IMR-90 (cell line): Measurements from ENCODE around the gene CWF19L1. TPM values are rescaled to one million over a fixed set of nuclear protein-coding genes. Genes with fewer than 3 reads are reported as not detected.

Experiments used
- ATAC-seq: fragments of 200-7000 bp; cut with Tn5 transposase; 2 replicates; pipeline ENCODE4 v1.9.1; 2020; ENCODE audit warnings: low read depth, mild to moderate bottlenecking, moderate library complexity
- BruUV-seq: library from RNA; stranded (reverse); fragments of 400-500 nt; replicated peaks from 2 replicates; lab custom pipeline; 2021; lab: Mats Ljungman, UMichigan
- CTCF ChIA-PET: fragments of 300-600 bp; formaldehyde crosslinking; extraction: SDS; loops from one replicate; lab custom pipeline; 2021; ENCODE audit warnings: antibody characterized with exemption; lab: Yijun Ruan, JAX
- POLR2A ChIA-PET: fragments of 300-600 bp; sonication (Branson Sonifier 250); formaldehyde crosslinking; loops from one replicate; lab custom pipeline; 2022; ENCODE audit warnings: antibody characterized with exemption; ENCODE audit not compliant: unreplicated experiment; lab: Charles Lee
- DNase-seq: peaks from one replicate; pipeline ENCODE4 v3.0.0; 2013
- H2AFZ ChIP-seq: replicated peaks from 2 replicates; pipeline ENCODE3; 2013; ENCODE audit warnings: low read length, mild to moderate bottlenecking; ENCODE audit not compliant: poor library complexity
- H2AK5ac ChIP-seq: 2 replicates; pipeline ENCODE4 v1.6.1; 2013; ENCODE audit warnings: low read depth, low read length, inconsistent platforms
- H2AK9ac ChIP-seq: replicated peaks from 2 replicates; pipeline ENCODE3; 2013; ENCODE audit warnings: mild to moderate bottlenecking, low read depth, low read length, moderate library complexity; ENCODE audit not compliant: poor library complexity
- H2BK120ac ChIP-seq: 2 replicates; pipeline ENCODE4 v1.6.1; 2013; ENCODE audit warnings: low read depth, low read length, inconsistent platforms
- H2BK15ac ChIP-seq: 3 replicates; pipeline ENCODE4 v1.6.1; 2013; ENCODE audit warnings: low read depth, low read length, inconsistent platforms
- H2BK20ac ChIP-seq: 2 replicates; pipeline ENCODE4 v1.6.1; 2013; ENCODE audit warnings: low read depth, mild to moderate bottlenecking, inconsistent platforms, low read length, moderate library complexity
- H2BK5ac ChIP-seq: 2 replicates; pipeline ENCODE4 v1.6.1; 2013; ENCODE audit warnings: mild to moderate bottlenecking, low read depth, low read length, inconsistent platforms; ENCODE audit not compliant: poor library complexity, severe bottlenecking
- H3K14ac ChIP-seq: replicated peaks from 2 replicates; pipeline ENCODE4 v1.6.1; 2013; ENCODE audit warnings: low read depth, low read length, inconsistent platforms
- H3K18ac ChIP-seq: 2 replicates; pipeline ENCODE4 v1.6.1; 2013; ENCODE audit warnings: low read depth, low read length, control low read depth
- H3K23ac ChIP-seq: 2 replicates; pipeline ENCODE4 v1.6.1; 2013; ENCODE audit warnings: low read depth, low read length, inconsistent platforms
- H3K27ac ChIP-seq: 2 replicates; pipeline ENCODE4 v1.5.1; 2013; ENCODE audit warnings: mild to moderate bottlenecking, control low read depth, low read length; ENCODE audit not compliant: insufficient read depth
- H3K27me3 ChIP-seq: 2 replicates; pipeline ENCODE4 v1.6.1; 2013; ENCODE audit warnings: low read length; ENCODE audit not compliant: control insufficient read depth, insufficient read depth
- H3K36me3 ChIP-seq: 2 replicates; pipeline ENCODE4 v1.6.1; 2013; ENCODE audit warnings: low read length, mixed read lengths; ENCODE audit not compliant: control insufficient read depth, insufficient read depth
- H3K4ac ChIP-seq: 2 replicates; pipeline ENCODE4 v1.6.1; 2013; ENCODE audit warnings: low read depth, low read length, inconsistent platforms
- H3K4me1 ChIP-seq: 2 replicates; pipeline ENCODE4 v1.6.1; 2013; ENCODE audit warnings: low read length, mixed read lengths; ENCODE audit not compliant: control insufficient read depth, insufficient read depth
- H3K4me2 ChIP-seq: 2 replicates; pipeline ENCODE4 v1.6.1; 2013; ENCODE audit warnings: low read depth, mild to moderate bottlenecking, control low read depth, low read length, moderate library complexity
- H3K4me3 ChIP-seq: 2 replicates; pipeline ENCODE4 v1.5.1; 2013; ENCODE audit warnings: low read depth, mild to moderate bottlenecking, control low read depth, low read length, moderate library complexity; ENCODE audit not compliant: insufficient read depth
- H3K56ac ChIP-seq: 2 replicates; pipeline ENCODE4 v1.6.1; 2013; ENCODE audit warnings: low read length, inconsistent platforms; ENCODE audit not compliant: insufficient read depth; ENCODE audit errors: extremely low read depth
- H3K79me1 ChIP-seq, 2 experiments: 2 replicates each; pipeline ENCODE4 v1.6.1; 2013; ENCODE audit warnings: low read length in 2 of 2, inconsistent platforms in 1 of 2, low read depth in 1 of 2
- H3K9ac ChIP-seq: 2 replicates; pipeline ENCODE4 v1.6.1; 2013; ENCODE audit warnings: low read depth, low read length, control low read depth
- H3K9me1 ChIP-seq: 2 replicates; pipeline ENCODE4 v1.6.1; 2013; ENCODE audit warnings: low read length, inconsistent platforms; ENCODE audit not compliant: insufficient read depth
- H3K9me3 ChIP-seq: 2 replicates; pipeline ENCODE4 v1.6.1; 2013; ENCODE audit warnings: low read length; ENCODE audit not compliant: control insufficient read depth, insufficient read depth
- H4K20me1 ChIP-seq: 2 replicates; pipeline ENCODE4 v1.6.1; 2013; ENCODE audit warnings: low read length, inconsistent platforms; ENCODE audit not compliant: insufficient read depth
- H4K5ac ChIP-seq: 2 replicates; pipeline ENCODE4 v1.6.1; 2013; ENCODE audit warnings: mild to moderate bottlenecking, low read depth, low read length, control low read depth
- H4K8ac ChIP-seq, 2 experiments: 2 replicates each; pipeline ENCODE4 v1.6.1; 2013; ENCODE audit warnings: low read depth in 2 of 2, low read length in 2 of 2, control low read depth in 1 of 2, inconsistent platforms in 1 of 2
- H4K91ac ChIP-seq: 2 replicates; pipeline ENCODE4 v1.6.1; 2013; ENCODE audit warnings: low read depth, low read length, inconsistent platforms; ENCODE audit not compliant: insufficient read depth
- BHLHE40 ChIP-seq: fragments of 150-350 bp; IDR thresholded peaks from 2 replicates; pipeline ENCODE4 v1.6.1; 2016; ENCODE audit warnings: mild to moderate bottlenecking, low read depth, low read length
- CEBPB ChIP-seq: IDR thresholded peaks from 2 replicates; pipeline ENCODE4 v1.6.1; 2012; ENCODE audit warnings: low read depth, low read length, improper control_type of control experiment
- CHD1 ChIP-seq: IDR thresholded peaks from 2 replicates; pipeline ENCODE4 v1.6.1; 2012; ENCODE audit warnings: low read depth, low read length, improper control_type of control experiment
- CTCF ChIP-seq: conservative IDR thresholded peaks from 2 replicates; pipeline ENCODE4 v1.5.1; 2012; ENCODE audit warnings: mild to moderate bottlenecking, low read depth, low read length, improper control_type of control experiment
- ELK1 ChIP-seq: fragments of 150-350 bp; IDR thresholded peaks from 2 replicates; pipeline ENCODE4 v1.6.1; 2016; ENCODE audit warnings: low read depth, mild to moderate bottlenecking, low read length, moderate library complexity, borderline replicate concordance
- FOS ChIP-seq: fragments of 150-350 bp; IDR thresholded peaks from 2 replicates; pipeline ENCODE4 v1.6.1; 2016; ENCODE audit warnings: low read depth, low read length
- MAFK ChIP-seq: IDR thresholded peaks from 2 replicates; pipeline ENCODE4 v1.6.1; 2012; ENCODE audit warnings: low read depth, low read length, improper control_type of control experiment
- MAZ ChIP-seq: IDR thresholded peaks from 2 replicates; pipeline ENCODE4 v1.6.1; 2012; ENCODE audit warnings: low read depth, mild to moderate bottlenecking, low read length, improper control_type of control experiment, moderate library complexity, borderline replicate concordance
- MXI1 ChIP-seq: IDR thresholded peaks from 2 replicates; pipeline ENCODE4 v1.6.1; 2012; ENCODE audit warnings: low read depth, mild to moderate bottlenecking, low read length, moderate library complexity, borderline replicate concordance
- NFE2L2 ChIP-seq: fragments of 150-350 bp; IDR thresholded peaks from 2 replicates; pipeline ENCODE4 v1.6.1; 2016; ENCODE audit warnings: low read depth, mild to moderate bottlenecking, low read length
- POLR2A ChIP-seq: IDR thresholded peaks from 2 replicates; pipeline ENCODE4 v1.6.1; 2012; ENCODE audit warnings: mild to moderate bottlenecking, low read depth, low read length
- RAD21 ChIP-seq: IDR thresholded peaks from 2 replicates; pipeline ENCODE4 v1.6.1; 2012; ENCODE audit warnings: low read length, improper control_type of control experiment
- RCOR1 ChIP-seq: IDR thresholded peaks from 2 replicates; pipeline ENCODE4 v1.6.1; 2012; ENCODE audit warnings: mild to moderate bottlenecking, low read length, improper control_type of control experiment; ENCODE audit not compliant: insufficient replicate concordance
- RFX5 ChIP-seq: IDR thresholded peaks from 2 replicates; pipeline ENCODE4 v1.8.0; 2012; ENCODE audit warnings: low read depth, mild to moderate bottlenecking, low read length, moderate library complexity
- SMC3 ChIP-seq: fragments of 150-350 bp; IDR thresholded peaks from 2 replicates; pipeline ENCODE4 v1.6.1; 2016; ENCODE audit warnings: low read depth, mild to moderate bottlenecking, antibody characterized with exemption, low read length, moderate library complexity
- USF2 ChIP-seq: fragments of 150-350 bp; IDR thresholded peaks from 2 replicates; pipeline ENCODE4 v1.6.1; 2017; ENCODE audit warnings: mild to moderate bottlenecking, antibody characterized with exemption, low read length, low read depth
- WGBS, 2 experiments: methylation state at CpG; one replicate each; pipeline versions ENCODE4 v1.1.5 to v1.1.7; 2013; ENCODE audit warnings: missing lambda C conversion rate in 2 of 2; ENCODE audit not compliant: insufficient read length in 1 of 2; ENCODE audit errors: extremely low coverage in 2 of 2; 5-methylcytosine and 5-hydroxymethylcytosine counted together
- dilution Hi-C: fragments of 300-500 bp; cut with HindIII; formaldehyde crosslinking; loops from one replicate; pipeline ENCODE4 v1.14.3; 2018; ENCODE audit warnings: low sequenced_read_pairs; ENCODE audit not compliant: unreplicated experiment
- in situ Hi-C: fragments of 300-500 bp; cut with MboI; formaldehyde crosslinking; loops from 3 replicates; pipeline ENCODE4 v1.14.3; 2019; ENCODE audit warnings: low sequenced_read_pairs, inconsistent platforms, mixed read lengths
- intact Hi-C: fragments of 100-400 bp; cut with micrococcal nuclease; formaldehyde crosslinking; loops from 2 replicates; pipeline ENCODE4 v1.10.0; 2022
- polyA plus RNA-seq, 3 experiments: library from polyadenylated mRNA; depleted of rRNA; stranded (reverse); fragments of >200 nt; gene quantifications; 2 replicates each; pipeline ENCODE4 v1.2.3, GENCODE V29; 2012; ENCODE audit warnings: low replicate concordance in 1 of 3
- total RNA-seq: library from RNA; depleted of rRNA; stranded (reverse); fragments of >200 nt; gene quantifications from 2 replicates; pipeline ENCODE4 v1.2.3, GENCODE V29; 2012

CWF19L1 gene
- total and polyA plus RNA-seq, 2 of the 4 experiments (the other 2 are of a cell fraction): 10.2 to 30.8 TPM

- no peak overlapping the region for H2AFZ ChIP-seq
- DNase-seq (no peak), ATAC-seq (no peak)
- H2AK5ac ChIP-seq: no peak overlapping the region
- H3K23ac ChIP-seq: no peak overlapping the region
- H3K4me2 ChIP-seq: no peak overlapping the region
- H3K27me3 ChIP-seq: no peaks in the 10 kb centered on the region
- intact Hi-C loops (no loop called here), in situ Hi-C loops (no loop called here), dilution Hi-C loops (no loop called here)
- no CpG with 5 or more reads among the region's 1 CpG for WGBS, 2 experiments
- TF ChIP-seq RCOR1 (no peak), RAD21 (no peak), CEBPB (no peak), NFE2L2 (no peak), FOS (no peak), POLR2A (no peak), BHLHE40 (no peak), RFX5 (no peak), ELK1 (no peak), CHD1 (no peak), USF2 (no peak), CTCF (no peak), SMC3 (no peak), MAZ (no peak), MXI1 (no peak), MAFK (no peak)
- no peak overlapping the region for H2BK120ac ChIP-seq
- H3K9ac ChIP-seq: no peak overlapping the region
- H2BK5ac ChIP-seq: no peak overlapping the region
- peaks cover 29% of the 10 kb centered on the region for H3K36me3 ChIP-seq
- no peak overlapping the region for H2AK9ac ChIP-seq
- POLR2A ChIA-PET: no interaction called here
- no peaks in the 10 kb centered on the region; the same call in 1 of the 2 replicates for H3K9me1 ChIP-seq
- no peak overlapping the region for H2BK15ac ChIP-seq
- H4K20me1 ChIP-seq: no peaks in the 10 kb centered on the region
- no peak overlapping the region for H2BK20ac ChIP-seq
- no peak overlapping the region for H4K5ac ChIP-seq
- no peak overlapping the region for H3K4me3 ChIP-seq
- H3K4me1 ChIP-seq: no peaks in the 10 kb centered on the region
- H3K14ac ChIP-seq: no peak overlapping the region
- no peak overlapping the region for H4K8ac ChIP-seq
- H4K91ac ChIP-seq: no peak overlapping the region
- no TSS peak for BruUV-seq
- CTCF ChIA-PET: no interaction called here
- no peak overlapping the region for H3K27ac ChIP-seq
- H3K9me3 ChIP-seq: no peaks in the 10 kb centered on the region
- H3K79me1 ChIP-seq: 0 out of 4 replicates have a peak, but pooled peaks cover 0 to 5% of the 10 kb centered on the region in 2 experiments
- H3K56ac ChIP-seq: no peak overlapping the region
- H3K4ac ChIP-seq: no peak overlapping the region
- no peak overlapping the region for H3K18ac ChIP-seq
These were observed 72.7 kb downstream of the CWF19L1 start for GRCh38 chr10:100194711-100195110.
